HL-60 (cell line): Measurements from ENCODE around the gene PCCB.

Source experiments
- CTCF ChIP-seq: IDR thresholded peaks from one replicate; pipeline ENCODE4 v1.5.1; 2011; ENCODE audit warnings: low read length, control low read depth, inconsistent platforms; ENCODE audit not compliant: insufficient read depth
- GABPA ChIP-seq: IDR thresholded peaks from 2 replicates; pipeline ENCODE4 v1.6.1; 2012; ENCODE audit warnings: low read depth
- POLR2AphosphoS5 ChIP-seq: IDR thresholded peaks from 2 replicates; pipeline ENCODE4 v1.6.1; 2012; ENCODE audit warnings: low read depth
- SPI1 ChIP-seq: IDR thresholded peaks from 2 replicates; pipeline ENCODE4 v1.6.1; 2012; ENCODE audit warnings: low read depth, mild to moderate bottlenecking, borderline replicate concordance
- TF ChIP-seq, protein P1 (sequence below): IDR thresholded peaks from 2 replicates; pipeline ENCODE4 v1.6.1; 2012; ENCODE audit warnings: low read depth; ENCODE audit not compliant: insufficient replicate concordance

DNA sequence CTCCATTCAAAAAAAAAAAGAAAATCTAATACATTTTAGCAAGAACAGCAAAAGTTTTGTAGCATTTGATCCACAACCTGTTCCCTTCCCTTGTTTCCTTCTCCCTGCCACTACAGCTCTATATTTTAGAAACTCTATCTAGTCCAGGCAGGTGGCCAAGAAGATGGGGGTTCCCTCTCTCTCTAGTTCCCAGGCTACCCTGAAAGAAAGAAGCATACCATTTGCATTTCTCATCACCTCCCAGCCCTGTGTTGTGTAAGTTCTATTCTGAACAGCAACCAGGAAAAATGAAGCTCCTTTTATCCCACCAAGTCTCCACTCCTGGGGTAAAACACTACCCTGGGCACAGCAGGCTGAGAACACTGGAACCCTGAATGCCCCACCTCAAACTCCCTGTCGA, 100.0 kb downstream of the PCCB start:
- TF ChIP-seq CTCF, result no peak
- TF ChIP-seq GABPA, result no peak
- TF ChIP-seq, protein P1, sequence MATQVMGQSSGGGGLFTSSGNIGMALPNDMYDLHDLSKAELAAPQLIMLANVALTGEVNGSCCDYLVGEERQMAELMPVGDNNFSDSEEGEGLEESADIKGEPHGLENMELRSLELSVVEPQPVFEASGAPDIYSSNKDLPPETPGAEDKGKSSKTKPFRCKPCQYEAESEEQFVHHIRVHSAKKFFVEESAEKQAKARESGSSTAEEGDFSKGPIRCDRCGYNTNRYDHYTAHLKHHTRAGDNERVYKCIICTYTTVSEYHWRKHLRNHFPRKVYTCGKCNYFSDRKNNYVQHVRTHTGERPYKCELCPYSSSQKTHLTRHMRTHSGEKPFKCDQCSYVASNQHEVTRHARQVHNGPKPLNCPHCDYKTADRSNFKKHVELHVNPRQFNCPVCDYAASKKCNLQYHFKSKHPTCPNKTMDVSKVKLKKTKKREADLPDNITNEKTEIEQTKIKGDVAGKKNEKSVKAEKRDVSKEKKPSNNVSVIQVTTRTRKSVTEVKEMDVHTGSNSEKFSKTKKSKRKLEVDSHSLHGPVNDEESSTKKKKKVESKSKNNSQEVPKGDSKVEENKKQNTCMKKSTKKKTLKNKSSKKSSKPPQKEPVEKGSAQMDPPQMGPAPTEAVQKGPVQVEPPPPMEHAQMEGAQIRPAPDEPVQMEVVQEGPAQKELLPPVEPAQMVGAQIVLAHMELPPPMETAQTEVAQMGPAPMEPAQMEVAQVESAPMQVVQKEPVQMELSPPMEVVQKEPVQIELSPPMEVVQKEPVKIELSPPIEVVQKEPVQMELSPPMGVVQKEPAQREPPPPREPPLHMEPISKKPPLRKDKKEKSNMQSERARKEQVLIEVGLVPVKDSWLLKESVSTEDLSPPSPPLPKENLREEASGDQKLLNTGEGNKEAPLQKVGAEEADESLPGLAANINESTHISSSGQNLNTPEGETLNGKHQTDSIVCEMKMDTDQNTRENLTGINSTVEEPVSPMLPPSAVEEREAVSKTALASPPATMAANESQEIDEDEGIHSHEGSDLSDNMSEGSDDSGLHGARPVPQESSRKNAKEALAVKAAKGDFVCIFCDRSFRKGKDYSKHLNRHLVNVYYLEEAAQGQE, result no peak
- no peak for TF ChIP-seq POLR2AphosphoS5
- no peak for TF ChIP-seq SPI1
